Epithelial cell of prostate (primary cell): ENCODE data around the gene BAZ1A.

ENCODE experiments used
- DNase-seq: peaks from one replicate; pipeline ENCODE4 v3.0.0-alpha.2; 2011; ENCODE audit warnings: low read depth, low spot score
- H3K27ac ChIP-seq: fragments of 450-650 bp; 2 replicates; pipeline ENCODE4 v1.5.1; 2017; ENCODE audit warnings: mild to moderate bottlenecking

Gene BAZ1A

DNA sequence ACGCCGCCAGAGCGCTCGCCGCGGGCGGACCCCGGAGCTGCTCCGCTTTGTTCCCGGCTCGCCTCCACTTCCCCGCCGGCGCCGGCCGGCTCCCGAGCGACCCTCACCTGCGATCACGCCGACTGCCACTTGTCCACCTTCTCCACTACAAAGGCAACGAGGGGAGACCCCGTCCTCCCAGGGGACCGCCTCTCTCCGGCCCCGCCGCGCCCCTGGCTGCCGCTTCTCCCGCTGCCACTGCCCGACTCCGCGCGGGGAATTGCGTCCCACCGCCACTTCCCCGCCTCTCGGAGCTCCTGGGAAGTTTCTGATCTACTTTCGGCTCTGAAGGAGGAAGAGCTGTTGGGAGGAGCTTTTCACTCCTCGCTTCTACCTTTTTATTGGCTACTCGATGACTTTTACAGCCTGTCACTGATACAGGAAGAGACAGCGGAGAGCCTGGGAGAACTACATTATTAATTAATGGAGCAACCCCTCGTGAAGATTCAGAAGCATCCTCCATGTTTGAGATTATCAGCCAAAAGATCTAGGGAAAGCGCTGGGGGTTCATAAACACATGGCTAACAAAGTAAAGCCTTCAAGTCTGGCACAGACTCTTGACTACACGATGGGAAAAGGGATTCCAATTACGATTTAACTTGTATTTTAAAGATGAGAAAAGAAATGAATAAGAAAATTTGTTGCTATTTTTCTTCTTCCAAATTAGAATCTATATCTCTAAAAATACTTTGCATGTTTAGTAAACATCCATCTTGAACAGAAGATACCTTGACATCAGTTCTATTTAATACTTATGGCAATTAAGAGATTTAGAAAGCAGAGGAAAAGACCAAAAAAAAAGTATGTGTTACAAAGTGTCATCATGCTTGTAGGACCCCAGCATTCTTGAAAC lies at the start of gene BAZ1A:
BAZ1A (minus strand) TSS at position 330 of the 892 bp plus-strand sequence. CDS start 756 bp downstream, outside the sequence.
- H3K27ac ChIP-seq = peak within 1 kb of the TSS; percentile 99
- DNase-seq = peak; percentile 57

GRCh38 chr14:34920339-34920738 lies 45.2 kb upstream of the BAZ1A start:
- H3K27ac ChIP-seq = no peak overlapping the region
- DNase-seq = no peak

DNA sequence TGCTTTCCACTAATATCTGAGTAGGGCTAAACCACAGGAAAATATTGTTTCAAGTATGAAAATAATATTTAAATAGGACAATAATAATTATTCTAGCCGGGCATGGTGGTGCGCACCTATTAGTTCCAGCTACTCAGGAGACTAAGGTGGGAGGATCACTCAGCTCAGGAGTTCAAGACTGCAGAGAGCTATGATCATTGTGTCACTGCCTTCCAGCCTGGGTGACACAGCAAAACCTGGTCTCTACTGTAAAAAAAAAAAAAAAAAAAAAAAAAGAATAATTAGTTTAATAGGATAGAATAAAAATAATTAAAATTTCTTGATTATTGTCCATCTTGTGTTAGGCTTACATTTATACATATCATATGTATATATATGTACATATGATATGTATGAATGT lies 38.5 kb upstream of the BAZ1A start:
- H3K27ac ChIP-seq = no peak overlapping the region
- no peak for DNase-seq

- no peak for DNase-seq
- H3K27ac ChIP-seq = no peak overlapping the region
Observed at GRCh38 chr14:34912966-34913365, 37.8 kb upstream of the BAZ1A start.

DNA sequence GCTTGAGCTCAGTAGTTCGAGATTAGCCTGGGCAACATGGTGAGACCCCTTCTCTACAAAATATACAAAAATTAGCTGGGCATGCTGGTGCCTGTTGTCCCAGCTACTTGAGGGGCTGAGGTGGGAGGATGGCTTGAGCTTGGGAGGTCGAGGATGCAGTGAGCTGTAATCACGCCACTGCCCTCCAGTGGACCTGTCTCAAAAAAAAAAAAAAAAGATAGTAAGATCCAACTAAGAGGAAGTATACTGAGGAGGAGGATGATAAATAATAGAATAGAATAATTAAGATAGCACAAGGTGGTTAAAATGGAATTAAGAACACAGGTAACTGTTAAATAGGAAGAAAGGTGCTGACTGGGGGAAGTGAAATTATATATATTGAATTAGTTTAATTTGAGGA lies 37.0 kb upstream of the BAZ1A start:
- no peak for DNase-seq
- no peak overlapping the region for H3K27ac ChIP-seq

- DNase-seq = no peak
- no peak overlapping the region for H3K27ac ChIP-seq
Observed at GRCh38 chr14:34911209-34912150, 36.3 kb upstream of the BAZ1A start.

DNA sequence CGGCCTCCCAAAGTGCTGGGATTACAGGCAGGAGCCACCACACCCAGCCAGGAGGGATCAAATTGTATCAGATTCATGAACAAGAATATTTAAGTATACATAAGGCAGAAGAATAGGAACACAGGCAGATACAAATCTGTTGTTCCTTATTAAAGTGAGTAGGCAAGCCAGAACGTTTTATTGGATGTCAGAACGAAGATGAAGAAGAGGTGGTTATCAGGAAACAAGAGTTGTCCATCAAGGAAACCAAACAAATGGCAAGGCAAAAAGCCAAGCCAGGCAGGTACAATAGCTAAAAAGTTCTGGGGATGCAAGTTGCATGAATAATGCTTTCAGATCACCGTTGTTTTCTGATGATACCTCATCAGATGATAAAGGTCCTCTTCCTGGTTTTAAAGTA lies 31.1 kb upstream of the BAZ1A start:
- no peak overlapping the region for H3K27ac ChIP-seq
- DNase-seq = no peak

DNA sequence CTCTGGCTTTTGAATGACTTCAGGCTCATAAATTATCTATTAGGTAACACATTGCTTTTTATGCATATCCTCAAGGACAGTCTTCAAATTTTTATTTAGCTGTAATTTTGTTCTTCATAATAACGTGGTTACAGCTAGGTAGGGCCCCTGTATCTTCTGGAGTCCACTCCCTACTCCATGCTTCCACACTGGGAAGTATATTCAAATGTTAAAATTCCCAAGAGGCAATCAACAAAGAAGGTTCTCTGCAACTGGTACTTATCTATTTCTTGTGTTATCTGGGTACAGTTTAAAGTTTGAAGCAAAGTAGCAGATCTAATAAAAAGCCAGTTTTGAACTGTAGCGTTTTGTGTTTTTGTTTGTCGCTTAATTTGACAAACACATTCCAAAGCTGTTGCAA lies 20.1 kb upstream of the BAZ1A start:
- H3K27ac ChIP-seq = no peak overlapping the region
- DNase-seq = no peak

- no peak overlapping the region for H3K27ac ChIP-seq
- DNase-seq = no peak
Observed at GRCh38 chr14:34890937-34891336, 15.8 kb upstream of the BAZ1A start.

DNA sequence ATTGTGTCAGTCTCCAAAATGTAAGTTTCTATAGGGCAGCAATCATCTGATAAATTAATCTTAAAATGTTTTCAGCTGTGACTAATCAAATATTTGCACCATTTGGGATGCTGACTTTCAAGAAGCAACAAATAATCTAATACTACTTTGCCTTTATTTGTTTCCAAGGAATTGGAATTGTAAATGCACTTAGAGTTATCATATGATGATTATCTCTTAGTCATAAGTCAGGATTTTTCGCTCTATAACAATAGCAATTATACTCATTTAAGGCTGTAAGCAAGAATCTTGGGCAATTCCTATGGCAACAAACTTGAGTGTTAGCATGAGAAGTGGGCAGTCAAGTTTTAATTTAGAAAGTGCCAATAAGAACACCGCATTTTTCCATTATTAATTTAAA lies 13.0 kb upstream of the BAZ1A start:
- DNase-seq = no peak
- H3K27ac ChIP-seq = no peak overlapping the region

DNA sequence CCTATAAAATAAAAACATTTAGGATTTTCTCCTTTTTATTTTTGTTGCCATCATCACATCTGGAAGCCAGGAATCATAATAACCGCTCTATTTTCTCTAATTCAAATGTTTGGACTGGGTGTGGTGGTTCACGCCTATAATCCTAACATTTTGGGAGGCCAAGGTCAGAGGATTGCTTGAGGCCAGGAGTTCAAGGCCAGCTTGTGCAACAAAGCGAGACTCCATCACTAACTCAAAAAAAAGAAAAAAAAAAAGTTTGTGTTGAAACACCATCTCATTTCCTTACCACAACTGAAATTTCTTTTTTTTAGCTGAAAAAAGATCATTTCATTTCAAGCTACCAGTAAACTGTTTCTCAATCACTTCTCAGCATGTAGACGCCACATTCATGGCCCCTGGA lies 8.8 kb upstream of the BAZ1A start:
- no peak for DNase-seq
- H3K27ac ChIP-seq = no peak overlapping the region

GRCh38 chr14:34874386-34875030 lies 652 bp downstream of the BAZ1A start:
- no peak for DNase-seq

GRCh38 chr14:34873589-34874385 lies 1.4 kb downstream of the BAZ1A start:
- H3K27ac ChIP-seq = peak overlapping the region; percentile 99
- no peak for DNase-seq

More at GRCh38 chr14:34874386-34875030, 652 bp downstream of the BAZ1A start:
- peak overlapping the region; percentile 99 for H3K27ac ChIP-seq

- DNase-seq = peak; percentile 59
- peak overlapping the region; percentile 99 for H3K27ac ChIP-seq
Observed at GRCh38 chr14:34872822-34873588, 2.2 kb downstream of the BAZ1A start.

DNA sequence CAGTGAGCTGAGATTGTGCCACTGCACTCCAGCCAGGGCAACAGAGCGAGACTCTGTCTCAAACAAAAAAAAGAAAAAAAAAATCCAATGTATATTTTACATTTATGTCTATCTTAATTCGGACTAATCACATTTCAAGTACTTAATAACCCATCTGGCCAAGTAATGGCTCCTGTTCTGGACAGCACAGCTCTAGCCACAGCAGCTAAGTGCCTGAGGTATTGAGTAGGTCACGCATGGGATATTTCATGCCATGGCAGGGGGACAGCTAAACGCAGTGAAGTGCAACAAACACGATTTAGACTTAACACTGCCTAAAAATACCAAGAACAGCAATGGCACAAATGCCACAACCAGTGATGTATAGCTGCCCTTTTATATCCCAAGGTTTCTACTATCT lies 8.0 kb downstream of the BAZ1A start:
- no peak overlapping the region for H3K27ac ChIP-seq
- DNase-seq = no peak

DNA sequence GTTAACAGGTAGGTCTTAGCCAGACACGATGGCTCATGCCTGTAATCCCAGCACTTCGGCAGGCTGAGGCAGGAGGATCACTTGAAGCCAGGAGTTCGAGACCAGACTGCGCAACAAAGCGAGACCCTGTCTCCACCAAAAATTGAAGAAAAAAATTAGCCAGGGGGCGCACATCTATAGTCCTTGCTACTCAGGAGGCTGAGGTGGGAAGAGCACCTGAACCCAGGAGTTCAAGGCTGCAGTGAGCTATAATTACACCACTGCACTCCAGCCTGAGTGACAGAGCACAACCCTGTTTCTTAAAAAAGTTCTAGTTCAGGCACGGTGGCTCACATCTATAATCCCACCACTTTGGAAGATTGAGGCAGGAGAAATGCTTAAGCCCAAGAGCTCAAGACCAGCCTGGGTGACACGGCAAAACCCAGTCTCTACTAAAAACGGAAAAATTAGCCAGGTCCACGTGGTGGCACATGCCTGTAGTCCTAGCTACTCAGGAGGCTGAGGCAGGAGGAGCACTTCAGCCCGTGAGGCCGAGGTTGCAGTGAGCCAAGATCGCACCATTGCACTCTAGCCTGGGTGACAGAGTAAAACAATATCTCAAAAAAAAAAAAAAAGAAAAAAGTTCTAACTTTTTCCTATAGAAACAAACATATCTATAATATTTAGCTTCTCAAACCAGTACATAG lies 9.1 kb downstream of the BAZ1A start:
- no peak for DNase-seq
- H3K27ac ChIP-seq = no peak overlapping the region

DNA sequence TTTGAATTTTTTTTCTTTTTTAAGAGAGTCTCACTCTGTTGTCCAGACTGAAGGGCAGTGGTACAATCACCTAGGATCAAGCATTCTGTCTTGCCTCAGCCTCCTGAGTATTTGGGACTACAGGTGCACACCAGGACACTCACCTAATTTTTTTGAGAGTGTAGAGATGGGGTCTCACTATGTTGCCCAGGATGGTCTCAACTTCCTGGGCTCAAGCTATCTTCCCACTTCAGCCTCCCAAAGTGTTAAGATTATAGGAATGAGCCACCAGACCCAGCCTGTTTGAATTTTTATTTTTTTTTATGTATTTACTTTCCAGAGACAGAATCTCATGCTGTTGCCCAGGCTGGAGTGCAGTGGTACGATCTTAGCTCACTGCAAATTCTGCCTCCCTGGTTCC lies 11.3 kb downstream of the BAZ1A start:
- no peak overlapping the region for H3K27ac ChIP-seq
- DNase-seq = no peak

DNA sequence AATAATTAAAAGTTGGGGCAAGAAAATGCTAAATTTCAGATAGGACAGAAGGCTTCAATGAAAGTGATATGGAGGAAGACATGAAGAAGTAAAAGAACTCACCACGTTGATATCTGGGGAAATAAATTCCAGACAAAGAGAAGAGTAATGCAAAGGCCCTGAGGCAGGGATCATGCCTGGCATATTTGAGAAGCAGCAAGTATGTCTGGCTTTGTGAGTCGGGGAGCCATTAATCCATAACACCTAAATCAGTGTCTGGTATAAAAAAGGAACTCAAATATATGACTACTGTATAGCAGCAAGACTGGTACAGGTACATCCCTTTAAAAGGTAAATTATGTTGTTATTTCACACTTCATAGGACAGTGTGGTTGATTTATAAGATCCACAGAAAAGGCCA lies 16.4 kb downstream of the BAZ1A start:
- DNase-seq = no peak
- H3K27ac ChIP-seq = no peak overlapping the region
